ENCODE results near the gene TMEM176A.

Gene TMEM176A

DNA sequence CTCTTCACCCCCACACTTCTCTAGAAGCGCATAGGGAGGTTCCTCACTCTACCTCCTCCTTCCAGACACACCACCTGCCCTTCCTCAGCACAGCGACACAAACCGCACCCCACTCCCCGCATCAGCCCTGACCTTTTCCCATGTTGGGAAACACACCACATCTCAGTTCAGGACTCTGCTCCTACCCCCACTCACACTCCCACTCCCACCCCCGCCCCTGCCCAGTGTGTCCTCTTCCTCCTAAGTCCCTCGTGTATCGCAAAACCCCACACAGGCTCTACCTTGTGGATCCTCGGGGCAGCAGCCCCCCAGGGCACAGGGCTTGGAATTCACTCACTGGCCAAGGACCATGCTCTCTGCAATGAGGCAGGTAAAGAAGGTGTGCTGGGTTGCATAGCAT lies 47.5 kb downstream of the TMEM176A start:
- peaks cover 0 to 16% of the 10 kb centered on the region in 2 experiments for H3K27me3 ChIP-seq (ENCODE audit: control insufficient read depth in 1 of 2, insufficient read depth in 1 of 2, low read length in 2 of 2)
- H3K4me1 ChIP-seq (ENCODE audit: control insufficient read depth, insufficient read depth, low read depth, low read length), result no peaks in the 10 kb centered on the region
- no peak overlapping the region for H3K4ac ChIP-seq (ENCODE audit: low read depth in 1 of 2, low read length in 2 of 2)
- H4K8ac ChIP-seq (ENCODE audit: low read length), result no peak overlapping the region
- no peak overlapping the region for H3K4me3 ChIP-seq (ENCODE audit: insufficient read depth in 1 of 2, low read depth in 1 of 2, low read length in 2 of 2)
- no peak overlapping the region for H2AK5ac ChIP-seq (ENCODE audit: low read length, severe bottlenecking)
- no peak overlapping the region for H2BK120ac ChIP-seq (ENCODE audit: low read depth, low read length)
- no peak overlapping the region for H2BK5ac ChIP-seq (ENCODE audit: low read depth, low read length, poor library complexity, severe bottlenecking)
- H3K27ac ChIP-seq (ENCODE audit: low read length, poor library complexity, severe bottlenecking), result no peak overlapping the region
- H3K79me1 ChIP-seq (replicated peaks; ENCODE audit: low read length, poor library complexity, severe bottlenecking), result no peaks in the 10 kb centered on the region
- H4K91ac ChIP-seq (ENCODE audit: low read length), result no peak overlapping the region
- H3K4me2 ChIP-seq (ENCODE audit: low read length, poor library complexity, severe bottlenecking), result no peak overlapping the region
- DNase-seq, result no peak
- no peak overlapping the region for H3K18ac ChIP-seq (ENCODE audit: low read depth in 1 of 2, low read length in 2 of 2)
- no peak overlapping the region for H3K9ac ChIP-seq (ENCODE audit: low read length)
- no peak overlapping the region for H2AFZ ChIP-seq (ENCODE audit: low read depth, low read length)
- H3K36me3 ChIP-seq (ENCODE audit: control insufficient read depth in 1 of 2, insufficient read depth in 2 of 2, low read depth in 1 of 2, low read length in 2 of 2), result no peaks in the 10 kb centered on the region
- WGBS, result 79% methylated on average over 8 of the region's 8 CpGs
- H3K9me3 ChIP-seq (ENCODE audit: control insufficient read depth, low read length), result no peaks in the 10 kb centered on the region
- H2BK12ac ChIP-seq (ENCODE audit: low read length in 2 of 2), result no peak overlapping the region
- H2BK15ac ChIP-seq (ENCODE audit: low read depth, poor library complexity, severe bottlenecking), result no peak overlapping the region
- no peak overlapping the region for H3K23ac ChIP-seq (ENCODE audit: low read length in 2 of 2)
- no peak overlapping the region for H3K14ac ChIP-seq (ENCODE audit: low read length in 2 of 2)

DNA sequence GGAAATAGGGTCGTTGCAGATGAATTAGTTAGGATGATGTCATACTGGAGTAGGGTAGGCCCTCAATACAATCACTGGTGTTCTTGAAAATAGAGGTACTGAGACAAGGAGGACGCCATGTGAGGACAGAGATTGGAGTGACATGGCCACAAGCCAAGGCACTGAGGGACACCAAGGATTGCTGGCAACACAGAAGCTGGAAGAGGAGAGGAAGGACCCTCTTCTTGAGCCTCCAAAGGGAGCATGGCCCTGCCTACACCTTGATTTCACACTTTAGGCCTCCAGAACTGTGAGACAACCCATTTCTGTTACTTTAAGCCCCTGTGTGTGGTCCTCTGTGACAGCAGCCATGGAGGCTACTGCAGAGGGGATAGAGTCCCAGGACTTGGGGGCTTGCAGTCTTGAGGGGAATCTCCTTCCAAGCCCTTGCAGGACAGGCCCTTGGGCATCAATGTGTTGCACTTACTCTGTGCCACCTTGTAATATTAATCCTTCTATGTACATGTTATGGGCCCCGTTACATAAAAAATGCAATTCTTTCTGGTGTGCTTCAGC lies 48.1 kb downstream of the TMEM176A start:
- Histone ChIP-seq H4K8ac (ENCODE audit: low read length) (no peak overlapping the region), H2BK5ac (ENCODE audit: low read depth, low read length, poor library complexity, severe bottlenecking) (no peak overlapping the region), H2AK5ac (ENCODE audit: low read length, severe bottlenecking) (no peak overlapping the region), H3K23ac (ENCODE audit: low read length in 2 of 2) (no peak overlapping the region), H3K4me1 (ENCODE audit: control insufficient read depth, insufficient read depth, low read depth, low read length) (no peaks in the 10 kb centered on the region), H3K9me3 (ENCODE audit: control insufficient read depth, low read length) (no peaks in the 10 kb centered on the region), H3K27me3 (ENCODE audit: control insufficient read depth in 1 of 2, insufficient read depth in 1 of 2, low read length in 2 of 2) (peaks cover 0 to 16% of the 10 kb centered on the region in 2 experiments), H2BK120ac (ENCODE audit: low read depth, low read length) (no peak overlapping the region), H3K4me2 (ENCODE audit: low read length, poor library complexity, severe bottlenecking) (no peak overlapping the region), H4K91ac (ENCODE audit: low read length) (no peak overlapping the region), H3K9ac (ENCODE audit: low read length) (no peak overlapping the region), H2BK12ac (ENCODE audit: low read length in 2 of 2) (no peak overlapping the region), H2AFZ (ENCODE audit: low read depth, low read length) (no peak overlapping the region), H3K4ac (ENCODE audit: low read depth in 1 of 2, low read length in 2 of 2) (no peak overlapping the region), H2BK15ac (ENCODE audit: low read depth, poor library complexity, severe bottlenecking) (no peak overlapping the region), H3K18ac (ENCODE audit: low read depth in 1 of 2, low read length in 2 of 2) (no peak overlapping the region), H3K14ac (ENCODE audit: low read length in 2 of 2) (no peak overlapping the region), H3K36me3 (ENCODE audit: control insufficient read depth in 1 of 2, insufficient read depth in 2 of 2, low read depth in 1 of 2, low read length in 2 of 2) (no peaks in the 10 kb centered on the region), H3K27ac (ENCODE audit: low read length, poor library complexity, severe bottlenecking) (no peak overlapping the region), H3K4me3 (ENCODE audit: insufficient read depth in 1 of 2, low read depth in 1 of 2, low read length in 2 of 2) (no peak overlapping the region), H3K79me1 (replicated peaks; ENCODE audit: low read length, poor library complexity, severe bottlenecking) (no peaks in the 10 kb centered on the region)
- WGBS, result 52% methylated on average over 3 of the region's 3 CpGs
- DNase-seq, result no peak

DNA sequence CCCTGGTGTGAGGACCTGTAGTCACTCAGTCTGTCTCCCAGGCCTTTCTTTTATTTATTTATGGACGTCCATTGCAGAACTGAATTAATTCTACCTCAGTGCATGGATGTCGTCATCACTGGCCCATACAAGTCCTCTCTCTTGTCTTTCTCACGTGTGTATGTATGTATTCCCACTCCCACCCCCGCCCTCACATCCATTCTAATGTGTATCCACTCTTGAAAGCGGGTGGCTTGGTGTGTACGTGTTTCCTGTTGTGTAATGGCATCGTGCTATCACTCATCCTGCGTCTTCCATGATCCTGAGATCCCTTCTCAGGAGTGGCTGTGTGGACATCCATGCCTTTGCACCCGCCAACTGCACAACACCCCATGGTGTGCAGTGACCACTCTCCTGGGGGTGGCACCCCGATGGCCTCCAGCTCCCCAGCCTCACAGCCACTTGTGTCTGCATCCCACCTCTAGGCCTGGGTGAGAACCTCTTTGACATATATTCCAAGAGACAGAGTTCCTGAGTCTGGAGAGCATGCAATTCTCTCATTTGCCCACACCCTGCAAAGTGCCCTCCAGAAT lies 48.7 kb downstream of the TMEM176A start:
- H2BK120ac ChIP-seq (ENCODE audit: low read depth, low read length), result no peak overlapping the region
- DNase-seq, result no peak
- no peak overlapping the region for H3K23ac ChIP-seq (ENCODE audit: low read length in 2 of 2)
- H3K9ac ChIP-seq (ENCODE audit: low read length), result no peak overlapping the region
- no peak overlapping the region for H3K4me2 ChIP-seq (ENCODE audit: low read length, poor library complexity, severe bottlenecking)
- no peak overlapping the region for H2AFZ ChIP-seq (ENCODE audit: low read depth, low read length)
- no peak overlapping the region for H2AK5ac ChIP-seq (ENCODE audit: low read length, severe bottlenecking)
- H2BK5ac ChIP-seq (ENCODE audit: low read depth, low read length, poor library complexity, severe bottlenecking), result no peak overlapping the region
- no peak overlapping the region for H3K27ac ChIP-seq (ENCODE audit: low read length, poor library complexity, severe bottlenecking)
- H3K4ac ChIP-seq (ENCODE audit: low read depth in 1 of 2, low read length in 2 of 2), result no peak overlapping the region
- H3K4me1 ChIP-seq (ENCODE audit: control insufficient read depth, insufficient read depth, low read depth, low read length), result no peaks in the 10 kb centered on the region
- no peak overlapping the region for H2BK15ac ChIP-seq (ENCODE audit: low read depth, poor library complexity, severe bottlenecking)
- 67% methylated on average over 10 of the region's 10 CpGs for WGBS
- no peaks in the 10 kb centered on the region for H3K79me1 ChIP-seq (replicated peaks; ENCODE audit: low read length, poor library complexity, severe bottlenecking)
- H3K14ac ChIP-seq (ENCODE audit: low read length in 2 of 2), result no peak overlapping the region
- peaks cover 0 to 18% of the 10 kb centered on the region in 2 experiments for H3K27me3 ChIP-seq (ENCODE audit: control insufficient read depth in 1 of 2, insufficient read depth in 1 of 2, low read length in 2 of 2)
- H4K8ac ChIP-seq (ENCODE audit: low read length), result no peak overlapping the region
- H4K91ac ChIP-seq (ENCODE audit: low read length), result no peak overlapping the region
- no peak overlapping the region for H3K18ac ChIP-seq (ENCODE audit: low read depth in 1 of 2, low read length in 2 of 2)
- H3K9me3 ChIP-seq (ENCODE audit: control insufficient read depth, low read length), result no peaks in the 10 kb centered on the region
- H3K4me3 ChIP-seq (ENCODE audit: insufficient read depth in 1 of 2, low read depth in 1 of 2, low read length in 2 of 2), result no peak overlapping the region
- H3K36me3 ChIP-seq (ENCODE audit: control insufficient read depth in 1 of 2, insufficient read depth in 2 of 2, low read depth in 1 of 2, low read length in 2 of 2), result no peaks in the 10 kb centered on the region
- H2BK12ac ChIP-seq (ENCODE audit: low read length in 2 of 2), result no peak overlapping the region

DNA sequence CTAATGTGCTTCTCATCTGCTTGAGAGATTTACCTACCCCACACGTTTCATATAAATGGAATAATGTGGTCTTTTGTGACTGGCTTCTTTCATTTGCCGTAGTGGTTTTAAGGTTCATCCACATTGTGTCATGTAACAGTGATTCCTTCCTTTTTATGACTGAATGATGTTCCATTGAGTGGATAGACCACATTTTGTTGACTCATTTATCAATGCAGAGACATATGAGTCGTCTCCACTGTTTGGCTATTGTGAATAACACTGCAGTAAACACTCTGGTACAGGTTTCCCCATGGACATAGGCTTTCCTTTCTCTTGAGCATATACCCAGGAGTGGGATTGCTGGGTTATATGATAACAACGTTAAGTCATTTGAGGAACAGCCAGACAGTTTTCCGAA lies 49.7 kb downstream of the TMEM176A start:
- Histone ChIP-seq H3K14ac (ENCODE audit: low read length in 2 of 2) (no peak overlapping the region), H2BK15ac (ENCODE audit: low read depth, poor library complexity, severe bottlenecking) (no peak overlapping the region), H2BK12ac (ENCODE audit: low read length in 2 of 2) (no peak overlapping the region), H3K4ac (ENCODE audit: low read depth in 1 of 2, low read length in 2 of 2) (no peak overlapping the region), H4K91ac (ENCODE audit: low read length) (no peak overlapping the region), H3K4me1 (ENCODE audit: control insufficient read depth, insufficient read depth, low read depth, low read length) (no peaks in the 10 kb centered on the region), H2AK5ac (ENCODE audit: low read length, severe bottlenecking) (no peak overlapping the region), H4K8ac (ENCODE audit: low read length) (no peak overlapping the region), H3K27me3 (ENCODE audit: control insufficient read depth in 1 of 2, insufficient read depth in 1 of 2, low read length in 2 of 2) (peaks cover 0 to 24% of the 10 kb centered on the region in 2 experiments), H3K79me1 (replicated peaks; ENCODE audit: low read length, poor library complexity, severe bottlenecking) (no peaks in the 10 kb centered on the region), H3K36me3 (ENCODE audit: control insufficient read depth in 1 of 2, insufficient read depth in 2 of 2, low read depth in 1 of 2, low read length in 2 of 2) (no peaks in the 10 kb centered on the region), H3K23ac (ENCODE audit: low read length in 2 of 2) (no peak overlapping the region), H2BK120ac (ENCODE audit: low read depth, low read length) (no peak overlapping the region), H3K18ac (ENCODE audit: low read depth in 1 of 2, low read length in 2 of 2) (no peak overlapping the region), H2AFZ (ENCODE audit: low read depth, low read length) (no peak overlapping the region), H3K9me3 (ENCODE audit: control insufficient read depth, low read length) (no peaks in the 10 kb centered on the region), H3K4me3 (ENCODE audit: insufficient read depth in 1 of 2, low read depth in 1 of 2, low read length in 2 of 2) (no peak overlapping the region), H3K4me2 (ENCODE audit: low read length, poor library complexity, severe bottlenecking) (no peak overlapping the region), H3K9ac (ENCODE audit: low read length) (no peak overlapping the region), H3K27ac (ENCODE audit: low read length, poor library complexity, severe bottlenecking) (no peak overlapping the region), H2BK5ac (ENCODE audit: low read depth, low read length, poor library complexity, severe bottlenecking) (no peak overlapping the region)
- 64% methylated on average over 5 of the region's 5 CpGs for WGBS
- DNase-seq, result no peak

Measured in mesenchymal stem cell (in vitro differentiated cells and primary cell).